KBM-7 (cell line): Measurements from ENCODE around the gene ARMC7.
"Not testable (repeated sequence)": the region's sequence is repeated elsewhere in the genome, so short reads cannot be mapped to it uniquely, and the experiment has no call there.

Source experiments
- DNase-seq: peaks from one replicate; pipeline ENCODE4 v3.0.0-alpha.2; 2015
- in situ Hi-C: fragments of 300-500 bp; cut with MboI; formaldehyde crosslinking; loops from 2 replicates; pipeline ENCODE4 v1.14.3; 2020; ENCODE audit warnings: low sequenced_read_pairs, low pct_unique_long_range_greater_than_20kb, mixed read lengths

ARMC7 gene

DNA sequence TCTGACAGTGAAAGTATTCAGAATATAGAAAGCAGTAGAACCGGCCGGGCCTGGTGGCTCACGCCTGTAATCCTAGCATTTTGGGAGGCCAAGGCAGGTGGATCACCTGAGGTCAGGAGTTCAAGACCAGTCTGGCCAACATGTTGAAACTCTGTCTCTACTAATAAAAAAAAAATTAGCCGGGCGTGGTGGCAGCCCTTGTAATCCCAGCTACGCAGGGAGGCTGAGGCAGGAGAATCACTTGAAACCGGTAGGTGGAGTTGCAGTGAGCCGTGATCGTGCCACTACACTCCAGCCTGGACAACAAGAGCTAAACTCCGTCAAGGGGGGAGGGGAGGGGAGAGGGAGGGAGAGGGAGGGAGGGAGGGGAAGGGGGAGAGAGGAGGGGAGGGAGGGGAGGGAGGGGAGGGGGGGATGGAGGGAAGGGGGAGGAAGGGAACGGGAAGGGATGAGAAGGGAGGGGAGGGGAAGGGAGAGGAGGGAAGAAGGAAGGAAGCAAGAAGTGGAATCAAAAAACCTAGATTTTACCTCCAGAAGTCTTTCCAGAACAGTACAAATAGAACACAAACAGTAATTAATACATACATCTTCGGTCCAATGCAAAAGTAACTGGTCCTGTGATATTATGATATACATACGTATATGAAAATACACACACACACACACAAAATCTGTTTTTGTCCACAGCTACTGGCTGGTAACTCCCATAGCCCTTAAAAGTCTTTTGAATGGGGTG lies 32.6 kb downstream of the ARMC7 start:
- DNase-seq: no peak
- in situ Hi-C loops: no loop called here

DNA sequence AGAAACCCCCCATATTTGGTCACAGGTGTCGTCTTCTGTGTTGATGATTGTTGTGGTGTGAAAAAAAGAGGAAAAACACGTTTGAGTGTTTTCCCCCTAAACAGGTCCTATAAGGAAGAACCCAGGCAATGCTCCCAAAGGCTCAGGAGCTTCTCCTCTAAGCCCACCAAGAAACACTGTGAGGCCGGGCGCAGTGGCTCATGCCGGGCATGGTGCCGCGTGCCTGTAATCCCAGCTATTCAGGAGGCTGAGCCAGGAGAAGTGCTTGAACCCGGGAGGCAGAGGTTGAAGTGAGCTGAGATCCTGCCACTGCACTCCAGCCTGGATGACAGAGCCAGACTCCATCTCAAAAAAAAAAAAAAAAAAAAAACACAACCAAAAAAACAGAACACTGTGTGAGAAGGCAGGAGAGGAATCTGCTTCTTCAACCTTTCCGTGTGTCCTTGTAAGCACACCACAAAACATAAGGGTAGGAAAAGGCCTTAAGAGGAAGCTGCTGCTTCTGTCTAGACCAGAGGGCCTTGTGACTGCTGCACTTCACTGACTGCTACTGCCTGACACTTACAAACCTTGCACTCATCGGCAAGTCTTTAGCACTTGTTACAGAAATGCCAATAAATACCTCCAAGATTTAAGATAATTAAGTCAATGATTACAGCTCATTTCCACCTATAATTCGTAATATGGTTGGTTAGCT lies 35.2 kb downstream of the ARMC7 start:
- in situ Hi-C loops: no loop called here
- no peak for DNase-seq

DNA sequence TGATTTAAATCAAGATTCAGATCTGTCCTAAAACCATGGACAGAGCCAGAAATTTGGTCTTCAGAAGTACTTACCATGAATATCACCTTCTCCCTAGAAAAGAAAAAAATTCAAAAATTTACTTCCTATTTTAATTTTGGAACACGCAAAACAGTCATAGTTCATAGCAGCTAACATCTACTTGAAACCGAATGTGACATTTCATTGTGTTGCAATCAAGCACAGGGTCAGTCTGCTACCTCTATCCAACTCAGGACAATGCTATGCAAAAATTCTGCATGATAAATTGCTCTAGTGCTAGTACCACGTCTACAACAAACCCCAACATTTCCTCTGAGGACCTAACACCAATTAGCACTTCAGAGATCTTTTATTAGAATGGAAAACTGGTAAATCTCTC lies 36.8 kb downstream of the ARMC7 start:
- DNase-seq: no peak
- in situ Hi-C loops: no loop called here

DNA sequence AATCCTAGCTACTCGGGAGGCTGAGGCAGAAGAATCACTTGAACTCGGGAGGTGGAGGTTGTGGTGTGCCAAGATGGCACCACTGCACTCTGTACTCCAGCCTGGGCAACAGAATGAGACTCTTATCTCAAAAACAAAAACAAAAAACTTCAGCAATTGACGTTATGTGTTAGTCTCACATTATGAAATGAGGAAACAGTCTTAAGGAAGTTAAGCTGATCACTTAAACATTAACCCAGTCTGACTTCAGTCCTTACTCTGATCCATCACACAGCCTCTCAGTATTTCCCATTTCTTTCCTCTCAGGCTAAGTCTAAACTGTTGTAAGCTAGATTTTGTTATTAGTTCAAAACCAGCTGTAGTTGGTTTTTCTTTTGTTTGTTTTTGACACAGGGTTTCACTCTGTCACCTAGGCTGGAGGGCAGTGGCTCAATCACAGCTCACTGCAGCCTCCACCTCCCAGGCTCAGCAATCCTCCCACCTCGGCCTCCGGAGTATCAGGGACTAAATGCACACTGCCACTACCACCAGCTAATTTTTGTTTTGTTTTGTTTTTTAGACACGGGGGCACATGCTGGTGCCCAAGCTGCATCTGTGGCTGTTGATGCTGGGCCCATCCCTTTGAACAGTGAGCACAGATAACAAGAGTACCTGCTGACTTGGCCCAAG lies 38.2 kb downstream of the ARMC7 start:
- in situ Hi-C loops: no loop called here
- DNase-seq: no peak

DNA sequence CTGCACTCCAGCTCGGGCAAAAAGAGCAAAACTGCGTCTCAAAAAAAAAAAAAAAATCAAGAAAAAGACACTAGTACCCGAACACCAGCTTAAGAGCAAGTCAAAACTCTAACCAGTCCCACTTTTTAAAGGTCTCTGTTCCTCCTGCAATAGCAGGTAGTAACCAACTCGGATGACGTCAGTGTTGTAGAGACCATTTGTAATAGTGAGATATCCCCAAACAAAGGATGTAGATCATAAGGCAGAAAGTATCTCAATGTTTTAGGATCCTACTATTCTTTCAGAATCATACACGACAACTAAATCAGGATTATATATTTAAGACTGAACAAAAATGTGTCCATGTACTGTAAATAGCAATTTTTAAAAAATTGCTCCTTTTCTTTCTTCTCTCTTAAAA lies 42.2 kb downstream of the ARMC7 start:
- no peak for DNase-seq
- in situ Hi-C loops: no loop called here

DNA sequence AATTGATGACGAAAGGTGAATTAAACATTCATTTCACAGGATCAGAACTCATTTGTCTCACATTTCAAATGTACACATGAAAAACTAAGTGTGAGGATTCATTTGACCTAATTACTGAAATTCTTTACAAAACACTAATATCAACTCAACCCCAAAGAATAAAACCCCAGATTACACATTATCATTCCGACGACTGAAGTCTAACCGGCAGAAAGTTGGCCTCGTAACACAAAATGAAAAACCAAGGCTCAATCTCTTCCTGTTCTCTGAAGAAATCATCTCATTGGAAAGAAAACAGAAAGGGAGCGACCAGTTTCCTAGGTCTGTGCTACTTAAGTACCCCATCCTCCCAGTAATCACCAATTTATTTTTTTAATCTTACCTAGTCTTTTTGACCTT lies 42.8 kb downstream of the ARMC7 start:
- in situ Hi-C loops: no loop called here
- no peak for DNase-seq

DNA sequence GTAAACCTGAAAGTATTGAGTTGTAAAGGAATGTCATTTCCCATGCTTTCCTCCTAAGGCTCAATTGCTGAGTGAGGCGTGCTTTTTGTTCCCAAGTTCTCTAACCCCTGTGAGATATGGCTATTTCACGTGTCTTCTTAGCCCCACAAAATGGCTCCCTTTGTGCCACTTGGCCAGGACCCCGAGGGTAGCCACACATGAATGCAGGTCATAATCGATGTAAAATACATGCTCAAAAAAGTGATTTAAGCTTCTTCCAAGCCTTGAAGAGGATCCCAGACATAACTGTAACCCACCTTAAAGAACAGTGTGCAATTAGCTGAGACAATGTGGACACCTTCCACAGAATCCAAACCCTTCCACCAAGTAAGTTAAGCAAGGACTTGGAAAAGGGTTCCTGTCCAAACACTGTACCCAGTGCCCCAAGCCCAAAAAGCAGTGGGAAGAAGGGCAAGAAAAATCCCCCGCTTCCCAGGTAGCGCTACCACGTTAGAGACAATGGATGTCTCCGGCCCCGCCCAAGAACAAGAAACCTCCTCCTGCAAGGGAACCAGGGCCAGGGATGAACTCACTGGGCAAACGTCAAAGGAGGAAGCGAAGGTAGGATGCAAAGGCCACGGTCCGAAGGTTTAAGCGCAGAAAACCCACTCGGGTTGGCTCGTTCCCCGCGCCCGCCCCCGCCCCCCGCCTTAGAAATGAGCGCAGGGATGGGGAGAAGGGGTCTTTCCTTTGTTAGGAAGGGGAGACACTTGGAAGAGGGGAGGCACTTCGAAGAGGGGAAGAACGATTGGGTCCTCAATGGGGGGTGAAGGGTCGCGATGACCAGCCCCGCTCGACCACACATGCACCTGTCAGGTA lies 43.4 kb downstream of the ARMC7 start:
- DNase-seq: peak; percentile 51
- in situ Hi-C loops: no loop called here

DNA sequence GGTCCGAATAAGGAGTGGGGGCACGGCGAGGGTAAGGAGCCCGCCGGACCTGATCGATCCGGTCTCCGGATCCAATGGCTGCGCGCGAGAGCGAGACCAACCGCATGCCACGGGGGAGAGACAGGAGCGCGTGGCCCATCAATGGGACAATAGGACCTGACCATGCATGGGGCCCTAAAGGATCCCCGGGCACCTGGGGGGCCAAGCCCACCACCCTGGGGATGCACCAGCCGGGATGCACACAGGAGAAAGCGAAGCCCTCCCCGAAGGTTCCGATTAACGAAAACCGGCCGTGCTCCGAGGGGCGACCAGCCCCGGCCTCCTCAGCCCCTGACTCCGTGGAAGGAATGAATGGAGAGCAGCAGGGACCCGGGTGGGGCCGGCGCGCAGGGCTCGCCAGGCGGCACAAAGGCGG lies 44.0 kb downstream of the ARMC7 start:
- in situ Hi-C loops: no loop called here
- peak; percentile 35 for DNase-seq

DNA sequence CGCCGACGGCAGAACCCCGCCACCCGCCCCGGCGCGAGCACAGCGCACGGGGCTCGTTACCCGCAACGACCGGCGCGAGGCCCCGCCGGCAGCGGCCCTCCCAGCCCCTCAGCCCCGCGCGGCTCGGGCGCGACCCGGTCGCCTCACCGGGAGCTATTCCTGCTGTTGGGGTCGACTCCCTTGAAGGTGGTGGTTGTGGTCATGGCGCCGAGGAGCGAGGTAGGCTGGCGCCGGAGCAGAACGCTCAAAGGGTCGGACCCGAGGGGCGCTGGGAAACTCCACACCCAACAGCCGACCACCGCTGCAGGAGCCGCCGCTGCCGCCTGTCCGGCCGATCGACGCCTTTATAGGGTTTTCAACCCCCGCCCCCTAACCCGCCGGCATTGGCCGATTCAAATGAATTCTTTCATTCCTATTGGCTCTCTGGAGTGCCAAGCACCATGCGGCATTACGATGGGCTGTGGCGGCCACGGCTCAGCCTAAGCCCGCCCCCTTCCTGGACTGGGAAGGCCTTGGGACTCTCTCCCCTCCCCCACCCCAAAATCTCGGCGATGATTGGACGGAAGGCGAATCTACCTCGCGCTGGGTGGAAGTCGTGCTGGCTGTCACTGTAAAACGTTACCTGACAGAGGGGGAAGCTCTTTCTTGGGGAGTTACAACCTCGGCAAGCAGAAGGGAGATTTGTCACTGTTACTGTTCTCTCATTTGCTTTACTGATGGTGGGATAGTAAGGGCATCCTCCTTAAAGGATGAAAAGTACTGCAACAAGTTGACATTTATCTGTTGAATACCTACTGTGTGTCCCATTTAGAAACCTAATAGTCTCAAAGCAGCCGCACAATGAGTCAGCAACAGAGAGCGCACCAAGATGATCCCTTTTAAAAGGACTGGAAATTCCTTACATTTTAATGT lies 44.7 kb downstream of the ARMC7 start, which contains the start of gene JPT1:
Gene JPT1 (minus strand): TSS at position 318 of the 912 bp plus-strand sequence. CDS start 115 bp downstream, at position 203.
- in situ Hi-C loops: no loop called here
- peak; percentile 99 for DNase-seq

DNA sequence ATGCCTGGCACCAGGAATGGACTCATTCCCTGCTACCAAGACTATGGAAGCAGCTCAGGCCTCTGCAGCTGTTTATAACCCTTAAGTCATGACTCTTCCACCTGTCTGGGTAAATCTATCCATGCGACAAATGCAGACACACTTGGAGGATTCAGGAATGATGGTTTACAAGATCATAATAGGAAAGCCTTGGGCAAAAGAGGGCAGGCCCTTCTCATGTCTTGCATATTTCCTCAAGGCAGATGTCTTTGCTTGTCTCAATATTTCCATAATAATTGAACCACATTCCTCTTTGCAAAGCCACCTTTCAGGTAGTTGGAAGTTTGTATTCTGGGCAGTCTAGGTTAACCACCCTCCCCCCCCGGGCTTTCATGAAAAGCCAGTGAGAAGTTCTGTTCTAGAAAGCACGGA lies 45.4 kb downstream of the ARMC7 start:
- in situ Hi-C loops: no loop called here
- no peak for DNase-seq

DNA sequence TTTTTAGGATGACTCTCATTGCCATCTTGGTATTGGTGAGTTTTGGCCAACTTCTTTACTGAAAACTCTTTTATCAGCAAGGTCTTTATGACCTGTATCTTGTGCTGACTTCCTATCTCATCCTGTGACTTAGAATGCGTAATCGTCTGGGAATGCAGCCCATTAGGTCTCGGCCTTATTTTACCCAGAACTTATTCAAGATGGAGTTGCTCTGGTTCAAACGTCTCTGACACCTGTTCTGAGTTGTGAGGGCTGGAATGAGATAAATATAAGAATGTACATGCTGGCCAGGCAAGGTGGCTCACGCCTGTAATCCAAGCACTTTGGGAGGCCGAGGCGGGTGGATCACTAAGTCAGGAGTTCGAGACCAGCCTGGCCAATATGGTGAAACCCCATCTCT lies 48.7 kb downstream of the ARMC7 start:
- DNase-seq, in situ Hi-C loops: not testable (repeated sequence)

DNA sequence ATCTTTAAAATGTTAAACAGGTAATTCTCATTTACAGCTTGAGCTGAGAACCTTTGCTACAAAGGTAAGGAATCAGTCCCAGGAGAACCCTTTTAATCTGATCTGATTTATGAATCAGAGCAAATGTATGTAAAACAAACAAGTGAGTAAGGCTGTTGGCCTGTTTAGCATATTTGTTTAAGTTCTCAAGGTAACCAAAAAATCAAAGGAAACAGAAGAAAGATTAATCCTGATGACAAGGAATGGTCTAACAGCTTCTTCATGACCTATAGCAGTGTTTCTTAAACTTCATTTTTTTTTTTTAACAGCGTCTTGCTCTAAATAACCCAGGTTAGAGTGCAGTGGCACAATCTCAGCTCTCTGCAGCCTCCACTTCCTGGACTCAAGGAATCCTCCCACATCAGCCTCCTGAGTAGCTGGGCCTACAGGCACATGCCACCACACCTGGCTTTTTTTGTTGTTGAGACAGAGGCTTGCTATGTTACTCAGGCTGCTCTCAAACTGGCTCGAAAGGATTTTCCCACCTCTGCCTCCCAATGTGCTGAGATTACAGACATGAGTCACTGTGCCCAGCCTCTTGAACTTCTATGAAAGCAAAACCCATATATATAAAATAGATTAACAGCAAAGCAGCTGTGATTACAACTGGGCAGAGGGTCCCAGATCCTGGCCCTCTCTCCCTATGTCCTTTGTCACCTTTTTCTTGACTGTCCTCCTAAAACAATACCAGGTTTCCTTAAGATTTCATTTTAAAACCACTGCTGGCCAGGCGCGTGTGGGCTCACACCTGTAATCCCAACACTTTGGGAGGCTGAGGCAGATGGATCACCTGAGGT lies 49.6 kb downstream of the ARMC7 start:
- no peak for DNase-seq
- in situ Hi-C loops: no loop called here

DNA sequence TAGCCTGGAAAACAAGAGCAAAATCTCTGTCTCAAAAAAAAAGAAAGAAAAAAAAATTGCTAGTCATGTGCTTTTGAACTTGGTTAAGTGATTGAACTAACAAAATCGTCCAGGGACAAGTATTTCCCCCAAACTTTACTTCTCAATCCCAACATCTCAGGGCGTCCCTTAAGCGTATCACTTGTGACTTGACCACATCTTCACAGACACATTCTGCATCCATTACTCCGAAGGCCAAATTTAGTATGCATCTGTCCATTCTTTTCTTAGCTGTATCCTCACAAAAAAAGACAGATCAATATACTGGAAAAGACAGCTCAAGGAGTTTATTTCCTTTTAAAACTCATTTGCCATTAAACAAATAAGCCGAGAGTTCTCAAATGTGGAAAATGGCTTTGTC lies 50.4 kb downstream of the ARMC7 start:
- in situ Hi-C loops: no loop called here
- no peak for DNase-seq

DNA sequence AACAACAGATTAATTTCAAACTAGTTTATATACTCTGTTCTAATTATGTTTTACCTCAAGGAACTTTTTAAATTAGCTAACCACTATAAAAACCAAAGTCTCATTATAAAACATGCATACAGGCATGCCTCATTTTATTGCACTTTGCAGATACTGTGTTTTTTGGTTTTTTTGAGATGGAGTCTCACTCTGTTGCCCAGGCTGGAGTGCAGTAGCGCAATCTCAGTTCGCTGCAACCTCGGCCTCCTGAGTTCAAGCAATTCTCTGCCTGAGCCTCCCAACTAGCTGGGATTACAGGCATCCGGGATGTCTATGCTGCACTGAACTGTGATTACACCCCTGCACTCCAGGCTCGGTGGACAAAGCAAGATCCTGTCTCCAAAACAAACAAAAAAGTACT lies 53.3 kb downstream of the ARMC7 start:
- DNase-seq: no peak
- in situ Hi-C loops: no loop called here

DNA sequence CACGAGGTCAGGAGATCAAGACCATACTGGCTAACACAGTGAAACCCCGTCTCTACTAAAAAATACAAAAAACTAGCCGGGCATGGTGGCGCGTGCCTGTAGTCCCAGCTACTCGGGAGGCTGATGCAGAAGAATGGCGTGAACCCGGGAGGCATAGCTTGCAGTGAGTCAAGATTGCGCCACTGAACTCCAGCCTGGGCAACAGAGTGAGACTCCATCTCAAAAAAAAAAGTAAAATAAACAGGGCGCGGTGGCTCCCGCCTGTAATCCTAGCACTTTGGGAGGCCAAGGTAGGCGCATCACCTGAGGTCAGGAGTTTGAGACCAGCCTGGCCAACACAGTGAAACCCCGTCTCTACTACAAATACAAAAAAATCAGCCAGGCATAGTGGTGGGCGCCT lies 54.8 kb downstream of the ARMC7 start:
- in situ Hi-C loops, DNase-seq: not testable (repeated sequence)

DNA sequence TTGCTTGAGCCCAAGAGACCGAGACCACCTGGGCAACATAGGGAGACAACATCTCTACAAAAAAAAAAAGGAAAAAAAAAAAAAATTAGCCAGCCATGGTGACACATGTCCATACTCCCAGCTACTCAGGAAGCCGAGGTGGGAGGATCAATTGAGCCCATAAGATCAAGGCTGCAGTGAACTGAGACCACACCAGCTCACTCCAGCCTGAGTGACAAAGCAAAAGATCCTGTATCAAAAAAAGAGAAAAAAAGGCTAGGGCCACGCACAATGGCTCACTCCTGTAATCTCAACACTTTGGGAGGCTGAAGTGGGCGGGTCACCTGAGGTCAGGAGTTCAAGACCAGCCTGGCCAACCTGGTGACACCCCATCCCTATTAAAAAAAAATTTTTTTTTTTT lies 59.2 kb downstream of the ARMC7 start:
- no peak for DNase-seq
- in situ Hi-C loops: no loop called here

DNA sequence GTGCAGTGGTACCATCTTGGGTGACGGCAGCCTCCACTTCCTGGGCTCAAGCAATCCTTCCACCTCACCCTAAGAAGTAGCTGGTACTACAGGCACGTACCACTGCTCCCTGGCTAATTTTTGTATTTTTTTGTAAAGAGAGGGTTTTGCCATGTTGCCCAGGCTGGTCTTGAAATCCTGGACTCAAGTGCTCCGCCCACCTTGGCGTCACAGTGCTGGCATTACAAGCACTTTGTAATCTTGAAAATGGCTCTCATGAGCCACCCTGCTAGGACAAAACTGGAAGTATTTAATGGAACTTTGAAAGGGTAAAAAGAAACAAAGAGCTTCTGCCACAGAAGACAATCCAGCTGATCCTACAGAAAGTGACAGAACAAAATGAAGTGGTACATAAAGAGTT lies 63.8 kb downstream of the ARMC7 start:
- in situ Hi-C loops: no loop called here
- no peak for DNase-seq

DNA sequence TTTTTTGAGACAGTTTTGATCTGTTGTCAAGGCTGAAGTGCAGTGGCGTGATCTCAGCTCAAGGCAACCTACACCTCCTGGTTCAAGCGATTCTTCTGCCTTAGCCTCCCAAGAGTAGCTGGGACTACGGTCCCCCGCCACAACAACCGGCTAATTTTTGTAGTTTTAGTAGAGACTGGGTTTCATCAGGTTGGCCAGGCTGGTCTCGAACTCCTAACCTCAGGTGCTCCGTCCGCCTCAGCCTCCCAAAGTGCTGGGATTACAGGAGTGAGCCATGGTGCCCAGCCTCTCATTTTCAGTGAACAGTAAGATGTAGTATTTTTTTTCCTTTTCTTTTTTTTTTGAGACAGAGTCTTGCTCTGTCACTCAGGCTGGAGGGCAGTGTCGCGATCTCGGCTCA lies 65.2 kb downstream of the ARMC7 start:
- no peak for DNase-seq
- in situ Hi-C loops: no loop called here
